GM12878 (cell line): ENCODE measurements around the gene PATZ1. TPM values are rescaled to one million over a fixed set of nuclear protein-coding genes. Genes with fewer than 3 reads are reported as not detected.

Source experiments
- ATAC-seq: fragments of 200-7000 bp; cut with Tn5 transposase; 3 replicates; pipeline ENCODE4 v1.9.1; 2020; ENCODE audit warnings: mild to moderate bottlenecking, moderate library complexity
- BruUV-seq: library from RNA; stranded (reverse); fragments of 400-500 nt; replicated peaks from 2 replicates; lab custom pipeline; 2021; lab: Mats Ljungman, UMichigan
- CTCF ChIA-PET: fragments of 300-600 bp; sonication (Branson Sonifier 250); formaldehyde crosslinking; extraction: SDS; loops from one replicate; lab custom pipeline; 2021; ENCODE audit warnings: inconsistent platforms; lab: Yijun Ruan, JAX
- POLR2A ChIA-PET: fragments of 350-600 bp; formaldehyde crosslinking; extraction: SDS; loops from one replicate; lab custom pipeline; 2021; ENCODE audit warnings: inconsistent platforms; lab: Charles Lee
- RAD21 ChIA-PET: fragments of 300-600 bp; sonication (Branson Sonifier 250); formaldehyde crosslinking; loops from one replicate; lab custom pipeline; 2023; ENCODE audit warnings: antibody characterized with exemption; ENCODE audit not compliant: unreplicated experiment; lab: Charles Lee
- SMC1A ChIA-PET: fragments of 300-600 bp; sonication (Branson Sonifier 250); formaldehyde crosslinking; loops from one replicate; lab custom pipeline; 2023; ENCODE audit not compliant: unreplicated experiment, uncharacterized antibody; lab: Charles Lee
- DNase-seq: peaks from one replicate; pipeline ENCODE4 v3.0.0-alpha.2; 2011; ENCODE audit warnings: low read depth, low spot score
- FAIRE-seq: peaks from 3 replicates; lab custom pipeline; 2011; peaks lifted over from hg19 to GRCh38; lab: Jason Lieb, UNC
- H2AFZ ChIP-seq: 2 replicates; pipeline ENCODE4 v1.6.0; 2011; ENCODE audit warnings: low read depth, low read length, control low read depth; ENCODE audit not compliant: control insufficient read depth
- H3K27ac ChIP-seq: 2 replicates; pipeline ENCODE4 v1.5.1; 2011; ENCODE audit warnings: control low read depth; ENCODE audit not compliant: control insufficient read depth, insufficient read depth
- H3K27me3 ChIP-seq, 2 experiments: replicated peaks in 1 of 2; 2 replicates each; pipeline versions ENCODE4 v1.6.0 to v1.6.1; 2011; ENCODE audit warnings: low read length in 1 of 2; ENCODE audit not compliant: control insufficient read depth in 2 of 2, insufficient read depth in 2 of 2
- H3K36me3 ChIP-seq, 2 experiments: 2 replicates each; pipeline ENCODE4 v1.5.1; 2011; ENCODE audit warnings: low read length in 1 of 2; ENCODE audit not compliant: control insufficient read depth in 2 of 2, insufficient read depth in 2 of 2
- H3K4me1 ChIP-seq: 2 replicates; pipeline ENCODE4 v1.6.1; 2011; ENCODE audit warnings: mild to moderate bottlenecking, low read length, moderate library complexity, mixed read lengths; ENCODE audit not compliant: control insufficient read depth, insufficient read depth
- H3K4me2 ChIP-seq: 2 replicates; pipeline ENCODE4 v1.6.0; 2011; ENCODE audit warnings: control low read depth; ENCODE audit not compliant: control insufficient read depth, insufficient read depth
- H3K4me3 ChIP-seq: fragments of 200-600 bp; sonication (generic); 2 replicates; pipeline ENCODE4 v1.5.1; 2016
- H3K79me2 ChIP-seq: 2 replicates; pipeline ENCODE4 v1.6.0; 2011; ENCODE audit warnings: low read length; ENCODE audit not compliant: control insufficient read depth, insufficient read depth
- H3K9ac ChIP-seq: 2 replicates; pipeline ENCODE4 v1.8.0; 2011; ENCODE audit warnings: low read length, control low read depth, mixed read lengths; ENCODE audit not compliant: control insufficient read depth, insufficient read depth
- H3K9me3 ChIP-seq: replicated peaks from 3 replicates; pipeline ENCODE4 v1.5.1; 2011; ENCODE audit warnings: mild to moderate bottlenecking, low read length; ENCODE audit not compliant: control insufficient read depth, insufficient read depth
- H4K20me1 ChIP-seq: 2 replicates; pipeline ENCODE4 v1.6.0; 2011; ENCODE audit not compliant: control insufficient read depth, insufficient read depth
- ATF7 ChIP-seq: fragments of 450-650 bp; IDR thresholded peaks from 2 replicates; pipeline ENCODE4 v1.6.1; 2016; ENCODE audit warnings: low read depth, mild to moderate bottlenecking
- BCL11A ChIP-seq: IDR thresholded peaks from 2 replicates; pipeline ENCODE4 v1.6.1; 2011; ENCODE audit warnings: low read depth, low read length
- CEBPB ChIP-seq, 2 experiments: fragments of 150-350 bp in 1 of 2; IDR thresholded peaks; 2 replicates each; pipeline ENCODE4 v1.6.1; 2012 to 2014; ENCODE audit warnings: low read depth in 2 of 2, low read length in 2 of 2, borderline replicate concordance in 1 of 2, inconsistent platforms in 1 of 2
- ETV6 ChIP-seq, 2 experiments: fragments of 450-650 bp in 1 of 2; IDR thresholded peaks in 1 of 2; conservative IDR thresholded peaks in 1 of 2; 2 replicates each; pipeline ENCODE4 v1.6.1; 2014; ENCODE audit warnings: antibody characterized with exemption in 1 of 2, borderline replicate concordance in 1 of 2, low read depth in 1 of 2, mild to moderate bottlenecking in 1 of 2, moderate library complexity in 1 of 2
- MEF2B ChIP-seq: fragments of 450-650 bp; IDR thresholded peaks from 2 replicates; pipeline ENCODE4 v1.6.1; 2018; ENCODE audit warnings: mild to moderate bottlenecking, moderate library complexity; ENCODE audit not compliant: partially characterized antibody, poor library complexity, severe bottlenecking
- NFIC ChIP-seq: IDR thresholded peaks from 2 replicates; pipeline ENCODE4 v1.6.1; 2012; ENCODE audit warnings: low read depth, mild to moderate bottlenecking, inconsistent platforms, low read length, moderate library complexity
- WRNIP1 ChIP-seq: IDR thresholded peaks from 2 replicates; pipeline ENCODE4 v1.6.1; 2011; ENCODE audit warnings: low read depth, low read length, improper control_type of control experiment, borderline replicate concordance
- ZNF217 ChIP-seq: fragments of 450-650 bp; IDR thresholded peaks from 2 replicates; pipeline ENCODE4 v1.6.1; 2017; ENCODE audit warnings: antibody characterized with exemption, mild to moderate bottlenecking
- WGBS: methylation state at CpG from one replicate; pipeline ENCODE4 v1.1.6; 2016; ENCODE audit warnings: low lambda C conversion rate; ENCODE audit not compliant: insufficient replicate concordance, insufficient coverage; ENCODE audit errors: missing lambda C conversion rate; 5-methylcytosine and 5-hydroxymethylcytosine counted together
- in situ Hi-C: fragments of 300-500 bp; cut with MboI; formaldehyde crosslinking; loops from 9 replicates; pipeline ENCODE4 v1.14.3; 2018; ENCODE audit warnings: mixed read lengths
- intact Hi-C: fragments of 100-400 bp; cut with micrococcal nuclease; formaldehyde crosslinking; loops from one replicate; pipeline ENCODE4 v1.14.2; 2022; ENCODE audit not compliant: unreplicated experiment
- polyA plus RNA-seq, 11 experiments: library from polyadenylated mRNA; depleted of rRNA in 4 of 11; unstranded in 6 of 11; stranded (reverse) in 5 of 11; fragments of >200 nt; fragmentation: Nextera tagmentation in 4 of 11; fragmentation: Illumina TruSeq in 1 of 11; extraction: Ambion mirVana in 4 of 11; extraction: Trizol in 1 of 11; gene quantifications; 1 replicate in 1 of 11; 2 replicates in 10 of 11; pipeline versions ENCODE4 v1.2.1 to v1.2.3, GENCODE V29; 2011 to 2016; ENCODE audit warnings: inconsistent platforms in 2 of 11, missing spikeins in 2 of 11, low read depth in 1 of 11
- total RNA-seq, 4 experiments: library from RNA; depleted of rRNA in 3 of 4; stranded (reverse); fragments of >200 nt in 3 of 4; fragmentation: Illumina TruSeq in 1 of 4; extraction: Trizol in 1 of 4; gene quantifications; 2 replicates each; pipeline versions ENCODE4 v1.2.1 to v1.2.3, GENCODE V29; 2013 to 2021
- TF ChIP-seq, protein P1 (sequence below): IDR thresholded peaks from 2 replicates; pipeline ENCODE4 v1.6.1; 2011; ENCODE audit warnings: borderline replicate concordance, low read depth, mild to moderate bottlenecking, moderate library complexity, mixed read lengths, low read length; ENCODE audit not compliant: insufficient read depth; ENCODE audit errors: extremely low read length
- TF ChIP-seq, protein P2 (sequence below): IDR thresholded peaks from 2 replicates; pipeline ENCODE4 v1.6.1; 2012; ENCODE audit warnings: low read depth, low read length, improper control_type of control experiment
- TF ChIP-seq, protein P3 (sequence below): fragments of 450-650 bp; IDR thresholded peaks from 2 replicates; pipeline ENCODE4 v1.6.1; 2016; ENCODE audit warnings: mild to moderate bottlenecking
- TF ChIP-seq, protein P4 (sequence below): fragments of 450-650 bp; IDR thresholded peaks from 2 replicates; pipeline ENCODE4 v1.6.1; 2017; ENCODE audit warnings: mild to moderate bottlenecking
- TF ChIP-seq, protein P5 (sequence below): IDR thresholded peaks from 2 replicates; pipeline ENCODE4 v1.6.1; 2011; ENCODE audit warnings: low read depth, mild to moderate bottlenecking, low read length, moderate library complexity, borderline replicate concordance; ENCODE audit errors: extremely low read depth

Gene PATZ1
- total and polyA plus RNA-seq, 10 of the 15 experiments (the other 5 are each of a cell fraction or from before 2014, with no cell fraction given) = 3.6 to 32.7 (median 13.9) TPM

DNA sequence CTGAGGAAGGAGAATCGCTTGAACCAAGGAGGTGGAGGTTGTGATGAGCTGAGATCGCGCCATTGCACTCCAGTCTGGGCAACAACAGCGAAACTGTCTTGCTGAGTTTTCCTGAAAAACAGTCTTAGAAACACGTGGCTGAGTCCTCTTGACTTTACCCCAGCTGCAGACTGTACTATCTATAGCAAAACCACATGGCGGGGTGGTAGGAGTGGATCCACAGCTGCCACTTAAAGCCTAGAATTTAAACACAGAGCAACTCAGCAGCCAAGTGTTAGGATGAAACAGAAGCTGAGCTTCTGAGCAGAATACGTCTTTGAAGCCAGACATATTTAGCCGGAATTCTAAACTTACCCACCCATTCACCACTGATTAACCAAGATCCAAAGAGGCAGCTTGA is 14.1 kb downstream of the PATZ1 start:
- no TSS peak for BruUV-seq
- Histone ChIP-seq H4K20me1 (no peaks in the 10 kb centered on the region), H3K79me2 (no peaks in the 10 kb centered on the region), H3K27ac (no peak overlapping the region), H3K4me2 (no peak overlapping the region), H3K4me1 (no peaks in the 10 kb centered on the region), H3K9me3 (no peaks in the 10 kb centered on the region), H3K9ac (no peak overlapping the region), H3K27me3 (no peaks in the 10 kb centered on the region), H3K4me3 (no peak overlapping the region), H2AFZ (no peak overlapping the region), H3K36me3 (peaks cover 15 to 27% of the 10 kb centered on the region in 2 experiments)
- in situ Hi-C loops = no loop called here
- POLR2A ChIA-PET = interaction anchor here (1.2 kb wide), 1 partner anchor 363 kb away, joined by 4 read pairs; the partner anchor contains the start of gene MORC2
- DNase-seq (no peak), ATAC-seq (no peak), FAIRE-seq (no peak)
- intact Hi-C loops = no loop called here
- CTCF ChIA-PET = interaction anchor here (1.2 kb wide), 1 partner anchor 13 kb away, joined by 3 read pairs; no protein-coding TSS in a partner anchor
- RAD21 ChIA-PET = no interaction called here
- TF ChIP-seq BCL11A (no peak), MEF2B (no peak), WRNIP1 (no peak), NFIC (no peak), ETV6 (conservative IDR thresholded peaks at IDR 0.05 in 1 of 2, IDR thresholded peaks at IDR 0.05 in 1 of 2; ENCODE audit: borderline replicate concordance in 1 of 2, low read depth in 1 of 2) (no peak), CEBPB (IDR thresholded peaks at IDR 0.05; ENCODE audit: borderline replicate concordance in 1 of 2, low read depth in 2 of 2, low read length in 2 of 2) (no peak), ZNF217 (no peak), ATF7 (no peak)
- TF ChIP-seq, protein P1, sequence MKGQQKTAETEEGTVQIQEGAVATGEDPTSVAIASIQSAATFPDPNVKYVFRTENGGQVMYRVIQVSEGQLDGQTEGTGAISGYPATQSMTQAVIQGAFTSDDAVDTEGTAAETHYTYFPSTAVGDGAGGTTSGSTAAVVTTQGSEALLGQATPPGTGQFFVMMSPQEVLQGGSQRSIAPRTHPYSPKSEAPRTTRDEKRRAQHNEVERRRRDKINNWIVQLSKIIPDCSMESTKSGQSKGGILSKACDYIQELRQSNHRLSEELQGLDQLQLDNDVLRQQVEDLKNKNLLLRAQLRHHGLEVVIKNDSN = no peak
- TF ChIP-seq, protein P2, sequence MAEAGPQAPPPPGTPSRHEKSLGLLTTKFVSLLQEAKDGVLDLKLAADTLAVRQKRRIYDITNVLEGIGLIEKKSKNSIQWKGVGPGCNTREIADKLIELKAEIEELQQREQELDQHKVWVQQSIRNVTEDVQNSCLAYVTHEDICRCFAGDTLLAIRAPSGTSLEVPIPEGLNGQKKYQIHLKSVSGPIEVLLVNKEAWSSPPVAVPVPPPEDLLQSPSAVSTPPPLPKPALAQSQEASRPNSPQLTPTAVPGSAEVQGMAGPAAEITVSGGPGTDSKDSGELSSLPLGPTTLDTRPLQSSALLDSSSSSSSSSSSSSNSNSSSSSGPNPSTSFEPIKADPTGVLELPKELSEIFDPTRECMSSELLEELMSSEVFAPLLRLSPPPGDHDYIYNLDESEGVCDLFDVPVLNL = no peak
- TF ChIP-seq, protein P3, sequence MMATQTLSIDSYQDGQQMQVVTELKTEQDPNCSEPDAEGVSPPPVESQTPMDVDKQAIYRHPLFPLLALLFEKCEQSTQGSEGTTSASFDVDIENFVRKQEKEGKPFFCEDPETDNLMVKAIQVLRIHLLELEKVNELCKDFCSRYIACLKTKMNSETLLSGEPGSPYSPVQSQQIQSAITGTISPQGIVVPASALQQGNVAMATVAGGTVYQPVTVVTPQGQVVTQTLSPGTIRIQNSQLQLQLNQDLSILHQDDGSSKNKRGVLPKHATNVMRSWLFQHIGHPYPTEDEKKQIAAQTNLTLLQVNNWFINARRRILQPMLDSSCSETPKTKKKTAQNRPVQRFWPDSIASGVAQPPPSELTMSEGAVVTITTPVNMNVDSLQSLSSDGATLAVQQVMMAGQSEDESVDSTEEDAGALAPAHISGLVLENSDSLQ = no peak
- TF ChIP-seq, protein P4, sequence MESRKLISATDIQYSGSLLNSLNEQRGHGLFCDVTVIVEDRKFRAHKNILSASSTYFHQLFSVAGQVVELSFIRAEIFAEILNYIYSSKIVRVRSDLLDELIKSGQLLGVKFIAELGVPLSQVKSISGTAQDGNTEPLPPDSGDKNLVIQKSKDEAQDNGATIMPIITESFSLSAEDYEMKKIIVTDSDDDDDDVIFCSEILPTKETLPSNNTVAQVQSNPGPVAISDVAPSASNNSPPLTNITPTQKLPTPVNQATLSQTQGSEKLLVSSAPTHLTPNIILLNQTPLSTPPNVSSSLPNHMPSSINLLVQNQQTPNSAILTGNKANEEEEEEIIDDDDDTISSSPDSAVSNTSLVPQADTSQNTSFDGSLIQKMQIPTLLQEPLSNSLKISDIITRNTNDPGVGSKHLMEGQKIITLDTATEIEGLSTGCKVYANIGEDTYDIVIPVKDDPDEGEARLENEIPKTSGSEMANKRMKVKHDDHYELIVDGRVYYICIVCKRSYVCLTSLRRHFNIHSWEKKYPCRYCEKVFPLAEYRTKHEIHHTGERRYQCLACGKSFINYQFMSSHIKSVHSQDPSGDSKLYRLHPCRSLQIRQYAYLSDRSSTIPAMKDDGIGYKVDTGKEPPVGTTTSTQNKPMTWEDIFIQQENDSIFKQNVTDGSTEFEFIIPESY = no peak
- TF ChIP-seq, protein P5, sequence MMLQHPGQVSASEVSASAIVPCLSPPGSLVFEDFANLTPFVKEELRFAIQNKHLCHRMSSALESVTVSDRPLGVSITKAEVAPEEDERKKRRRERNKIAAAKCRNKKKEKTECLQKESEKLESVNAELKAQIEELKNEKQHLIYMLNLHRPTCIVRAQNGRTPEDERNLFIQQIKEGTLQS = no peak
- SMC1A ChIA-PET = no interaction called here
- 93% methylated on average over 8 of the region's 8 CpGs for WGBS
